ENCODE results near the gene GIT2.

GRCh38 chr12:109953656-109954055 is 42.5 kb downstream of the GIT2 start:
- TF ChIP-seq, protein P1, sequence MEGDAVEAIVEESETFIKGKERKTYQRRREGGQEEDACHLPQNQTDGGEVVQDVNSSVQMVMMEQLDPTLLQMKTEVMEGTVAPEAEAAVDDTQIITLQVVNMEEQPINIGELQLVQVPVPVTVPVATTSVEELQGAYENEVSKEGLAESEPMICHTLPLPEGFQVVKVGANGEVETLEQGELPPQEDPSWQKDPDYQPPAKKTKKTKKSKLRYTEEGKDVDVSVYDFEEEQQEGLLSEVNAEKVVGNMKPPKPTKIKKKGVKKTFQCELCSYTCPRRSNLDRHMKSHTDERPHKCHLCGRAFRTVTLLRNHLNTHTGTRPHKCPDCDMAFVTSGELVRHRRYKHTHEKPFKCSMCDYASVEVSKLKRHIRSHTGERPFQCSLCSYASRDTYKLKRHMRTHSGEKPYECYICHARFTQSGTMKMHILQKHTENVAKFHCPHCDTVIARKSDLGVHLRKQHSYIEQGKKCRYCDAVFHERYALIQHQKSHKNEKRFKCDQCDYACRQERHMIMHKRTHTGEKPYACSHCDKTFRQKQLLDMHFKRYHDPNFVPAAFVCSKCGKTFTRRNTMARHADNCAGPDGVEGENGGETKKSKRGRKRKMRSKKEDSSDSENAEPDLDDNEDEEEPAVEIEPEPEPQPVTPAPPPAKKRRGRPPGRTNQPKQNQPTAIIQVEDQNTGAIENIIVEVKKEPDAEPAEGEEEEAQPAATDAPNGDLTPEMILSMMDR (IDR thresholded peaks at IDR 0.05) = no peak
- TF ChIP-seq POLR2A (IDR thresholded peaks at IDR 0.05) = no peak

All from tibial nerve (tissue), 3 donors.